Parathyroid adenoma (tissue), 2 donors: ENCODE results near the gene ARPC2.

Experiments
- H2AFZ ChIP-seq: fragments of 300-600 bp; sonication (generic); one replicate; pipeline ENCODE4 v1.7.0; 2017; ENCODE audit warnings: antibody characterized with exemption, mild to moderate bottlenecking
- H3K27ac ChIP-seq: fragments of 300-600 bp; sonication (generic); one replicate; pipeline ENCODE4 v1.7.0; 2017
- H3K27me3 ChIP-seq: fragments of 300-600 bp; sonication (generic); one replicate; pipeline ENCODE4 v1.7.0; 2017; ENCODE audit warnings: low read length; ENCODE audit not compliant: control insufficient read depth, insufficient read depth
- H3K36me3 ChIP-seq: fragments of 300-600 bp; sonication (generic); one replicate; pipeline ENCODE4 v1.7.0; 2017; ENCODE audit warnings: low read length; ENCODE audit not compliant: control insufficient read depth, insufficient read depth
- H3K4me1 ChIP-seq: fragments of 300-600 bp; sonication (generic); one replicate; pipeline ENCODE4 v1.7.0; 2017; ENCODE audit warnings: control low read depth
- H3K4me2 ChIP-seq: fragments of 300-600 bp; sonication (generic); one replicate; pipeline ENCODE4 v1.7.0; 2017; ENCODE audit warnings: low read length
- H3K4me3 ChIP-seq: fragments of 300-600 bp; sonication (generic); one replicate; pipeline ENCODE4 v1.7.0; 2017; ENCODE audit warnings: low read depth, low read length
- H3K79me2 ChIP-seq: fragments of 300-600 bp; sonication (generic); one replicate; pipeline ENCODE4 v1.7.0; 2017; ENCODE audit warnings: control low read depth
- H3K9ac ChIP-seq: fragments of 300-600 bp; sonication (generic); one replicate; pipeline ENCODE4 v1.7.0; 2017; ENCODE audit warnings: mild to moderate bottlenecking
- H3K9me3 ChIP-seq: fragments of 300-600 bp; sonication (generic); one replicate; pipeline ENCODE4 v1.7.0; 2017; ENCODE audit warnings: low read length; ENCODE audit not compliant: control insufficient read depth
- TF ChIP-seq, protein P1 (sequence below): fragments of 300-600 bp; sonication (generic); IDR thresholded peaks from one replicate; pipeline ENCODE4 v1.7.0; 2017; ENCODE audit warnings: antibody characterized with exemption, mild to moderate bottlenecking
- donor health status: primary hyperparathyroidism.

The ARPC2 gene

GRCh38 chr2:218172845-218173244, 44.1 kb upstream of the ARPC2 start:
- TF ChIP-seq, protein P1, sequence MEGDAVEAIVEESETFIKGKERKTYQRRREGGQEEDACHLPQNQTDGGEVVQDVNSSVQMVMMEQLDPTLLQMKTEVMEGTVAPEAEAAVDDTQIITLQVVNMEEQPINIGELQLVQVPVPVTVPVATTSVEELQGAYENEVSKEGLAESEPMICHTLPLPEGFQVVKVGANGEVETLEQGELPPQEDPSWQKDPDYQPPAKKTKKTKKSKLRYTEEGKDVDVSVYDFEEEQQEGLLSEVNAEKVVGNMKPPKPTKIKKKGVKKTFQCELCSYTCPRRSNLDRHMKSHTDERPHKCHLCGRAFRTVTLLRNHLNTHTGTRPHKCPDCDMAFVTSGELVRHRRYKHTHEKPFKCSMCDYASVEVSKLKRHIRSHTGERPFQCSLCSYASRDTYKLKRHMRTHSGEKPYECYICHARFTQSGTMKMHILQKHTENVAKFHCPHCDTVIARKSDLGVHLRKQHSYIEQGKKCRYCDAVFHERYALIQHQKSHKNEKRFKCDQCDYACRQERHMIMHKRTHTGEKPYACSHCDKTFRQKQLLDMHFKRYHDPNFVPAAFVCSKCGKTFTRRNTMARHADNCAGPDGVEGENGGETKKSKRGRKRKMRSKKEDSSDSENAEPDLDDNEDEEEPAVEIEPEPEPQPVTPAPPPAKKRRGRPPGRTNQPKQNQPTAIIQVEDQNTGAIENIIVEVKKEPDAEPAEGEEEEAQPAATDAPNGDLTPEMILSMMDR = no peak
- Histone ChIP-seq H3K9me3 (no peaks in the 10 kb centered on the region), H3K9ac (no peak overlapping the region), H2AFZ (no peak overlapping the region), H3K79me2 (no peaks in the 10 kb centered on the region), H3K36me3 (no peaks in the 10 kb centered on the region), H3K27me3 (no peaks in the 10 kb centered on the region), H3K27ac (no peak overlapping the region), H3K4me3 (no peak overlapping the region), H3K4me1 (no peaks in the 10 kb centered on the region), H3K4me2 (no peak overlapping the region)

DNA sequence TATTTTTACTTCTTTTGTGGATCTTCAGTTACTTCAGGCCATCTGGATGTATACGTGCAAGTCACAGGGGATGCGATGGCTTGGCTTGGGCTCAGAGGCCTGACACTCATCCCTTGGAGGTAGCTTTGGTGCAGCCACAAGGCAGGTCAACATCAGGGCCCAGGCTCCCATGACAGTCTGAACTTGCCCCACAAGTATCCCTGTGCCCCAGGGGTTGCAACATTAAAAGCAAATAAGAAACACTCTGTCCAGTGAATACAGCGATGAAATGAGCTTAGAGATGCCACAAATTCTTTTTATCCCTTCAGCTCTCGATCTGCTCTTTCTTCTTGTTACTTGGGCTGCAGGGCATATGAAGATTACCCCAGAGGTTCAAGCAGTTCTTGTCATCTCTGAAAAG, 37.2 kb upstream of the ARPC2 start:
- Histone ChIP-seq H2AFZ (no peak overlapping the region), H3K4me1 (peaks cover 3% of the 10 kb centered on the region), H3K27ac (no peak overlapping the region), H3K9ac (no peak overlapping the region), H3K4me3 (no peak overlapping the region), H3K79me2 (no peaks in the 10 kb centered on the region), H3K36me3 (no peaks in the 10 kb centered on the region), H3K27me3 (no peaks in the 10 kb centered on the region), H3K4me2 (no peak overlapping the region), H3K9me3 (no peaks in the 10 kb centered on the region)
- TF ChIP-seq, protein P1 = no peak

GRCh38 chr2:218180467-218181114, 36.4 kb upstream of the ARPC2 start:
- Histone ChIP-seq H2AFZ (peak overlapping the region; percentile 57), H3K9me3 (no peaks in the 10 kb centered on the region)
- TF ChIP-seq, protein P1 = no peak

DNA sequence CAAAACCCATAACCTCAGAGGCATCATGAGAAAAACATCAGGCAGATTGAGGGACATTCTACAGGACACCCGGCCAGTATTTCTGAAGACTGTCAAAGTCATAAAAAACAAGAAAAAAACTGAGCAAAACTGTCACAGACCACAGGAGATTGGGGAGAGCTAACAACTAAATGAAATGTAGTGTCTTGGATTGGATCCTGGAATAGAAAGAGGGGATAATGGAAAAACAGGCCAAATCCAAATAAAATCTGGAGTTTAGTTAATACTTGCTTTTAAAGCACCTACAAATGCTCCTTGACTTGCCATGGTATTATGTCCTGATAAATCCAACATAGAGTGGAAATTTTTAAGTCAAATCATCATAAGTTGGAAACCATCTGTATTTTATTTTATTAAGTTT, 32.7 kb upstream of the ARPC2 start:
- Histone ChIP-seq H3K79me2 (no peaks in the 10 kb centered on the region), H3K9ac (no peak overlapping the region)
- TF ChIP-seq, protein P1 = no peak

More at GRCh38 chr2:218180467-218181114, 36.4 kb upstream of the ARPC2 start:
- H3K79me2 ChIP-seq = no peaks in the 10 kb centered on the region
- no peaks in the 10 kb centered on the region for H3K27me3 ChIP-seq
- peaks cover 3% of the 10 kb centered on the region for H3K4me1 ChIP-seq
- no peak overlapping the region for H3K9ac ChIP-seq
- H3K4me3 ChIP-seq = no peak overlapping the region
- no peak overlapping the region for H3K27ac ChIP-seq
- H3K4me2 ChIP-seq = no peak overlapping the region
- no peaks in the 10 kb centered on the region for H3K36me3 ChIP-seq

DNA sequence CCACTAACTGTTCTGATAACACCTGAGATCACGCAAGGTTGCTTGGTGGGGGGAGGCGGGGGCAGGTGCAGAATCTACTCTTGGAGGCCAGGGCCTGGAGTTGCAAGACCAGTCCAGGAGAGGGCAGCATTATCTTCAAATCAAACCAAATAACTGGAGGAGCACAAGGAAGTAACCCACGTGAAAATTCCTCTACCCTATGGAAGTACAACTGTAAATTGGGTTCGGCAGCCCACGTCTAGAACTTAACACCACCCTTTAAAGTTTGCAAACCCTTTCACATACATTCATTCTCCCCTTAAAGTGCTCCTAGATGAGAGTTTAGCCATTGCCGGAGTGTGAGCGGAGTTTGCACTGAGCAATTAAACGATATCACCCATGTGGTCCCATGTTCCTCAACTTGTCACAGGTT, 30.6 kb upstream of the ARPC2 start:
- peaks cover 9% of the 10 kb centered on the region for H3K4me1 ChIP-seq
- no peaks in the 10 kb centered on the region for H3K9me3 ChIP-seq
- H3K9ac ChIP-seq = no peak overlapping the region
- H3K4me2 ChIP-seq = no peak overlapping the region
- H2AFZ ChIP-seq = peak overlapping the region; percentile 83
- no peaks in the 10 kb centered on the region for H3K36me3 ChIP-seq
- TF ChIP-seq, protein P1 = peak; percentile 79
- H3K79me2 ChIP-seq = no peaks in the 10 kb centered on the region
- no peak overlapping the region for H3K27ac ChIP-seq
- H3K4me3 ChIP-seq = no peak overlapping the region
- H3K27me3 ChIP-seq = no peaks in the 10 kb centered on the region

More for the DNA sequence above, 32.7 kb upstream of the ARPC2 start:
- no peak overlapping the region for H3K27ac ChIP-seq
- H3K9me3 ChIP-seq = no peaks in the 10 kb centered on the region
- no peak overlapping the region for H3K4me2 ChIP-seq
- H3K36me3 ChIP-seq = no peaks in the 10 kb centered on the region
- H3K4me1 ChIP-seq = peaks cover 12% of the 10 kb centered on the region
- H3K4me3 ChIP-seq = no peak overlapping the region
- H3K27me3 ChIP-seq = no peaks in the 10 kb centered on the region
- H2AFZ ChIP-seq = no peak overlapping the region
